Adrenal gland (tissue), 12 donors: ENCODE measurements around the gene SLC25A11. TPM values are rescaled to one million over a fixed set of nuclear protein-coding genes. Genes with fewer than 3 reads are reported as not detected.
"Not testable (repeated sequence)": the region's sequence is repeated elsewhere in the genome, so short reads cannot be mapped to it uniquely, and the experiment has no call there.

ENCODE experiments used
- DNase-seq, 7 donors: peaks; one replicate each; pipeline ENCODE4 v3.0.0-alpha.2; 2019 to 2020
- H3K27ac ChIP-seq, 5 donors: fragments of 200-600 bp; sonication (generic) in 4 of 5; 1 replicate in 3 of 5; 2 replicates in 2 of 5; pipeline versions ENCODE4 v1.5.1 to v1.8.0; 2016 to 2020; ENCODE audit warnings: mild to moderate bottlenecking in 1 of 5
- H3K27me3 ChIP-seq: fragments of 200-600 bp; 2 replicates; pipeline ENCODE4 v1.8.0; 2021
- H3K36me3 ChIP-seq, 2 donors: fragments of 200-600 bp; replicated peaks in 1 of 2; 1 replicate in 1 of 2; 2 replicates in 1 of 2; pipeline versions ENCODE4 v1.5.1 to v1.8.0; 2018 to 2022
- H3K4me1 ChIP-seq, 2 donors: fragments of 200-600 bp; replicated peaks in 1 of 2; 1 replicate in 1 of 2; 2 replicates in 1 of 2; pipeline versions ENCODE4 v1.5.1 to v1.8.0; 2018 to 2021
- H3K4me3 ChIP-seq, 4 donors: fragments of 200-600 bp; sonication (generic) in 3 of 4; one replicate each; pipeline ENCODE4 v1.5.1; 2016 to 2018
- H3K9me3 ChIP-seq, 3 donors: fragments of 200-600 bp; sonication (generic) in 1 of 3; replicated peaks in 1 of 3; 1 replicate in 2 of 3; 2 replicates in 1 of 3; pipeline versions ENCODE4 v1.5.1 to v1.8.0; 2016 to 2021
- CTCF ChIP-seq, 6 experiments: fragments of 450-650 bp in 4 of 6; fragments of 200-600 bp in 2 of 6; sonication (generic) in 1 of 6; IDR thresholded peaks; 1 replicate in 5 of 6; 2 replicates in 1 of 6; pipeline versions ENCODE4 v1.5.1 to v1.8.0; 2016 to 2021; ENCODE audit warnings: antibody characterized with exemption in 6 of 6, mild to moderate bottlenecking in 2 of 6, moderate library complexity in 1 of 6
- POLR2A ChIP-seq, 2 donors: fragments of 450-650 bp; IDR thresholded peaks; one replicate each; pipeline ENCODE4 v1.6.1; 2017; ENCODE audit warnings: antibody characterized with exemption in 2 of 2, mild to moderate bottlenecking in 2 of 2, moderate library complexity in 1 of 2
- WGBS, 4 donors: extraction: QIAGEN DNeasy Blood & Tissue Kit in 2 of 4; methylation state at CpG; one replicate each; pipeline versions ENCODE4 v1.1.5 to v1.1.7; 2013 to 2017; 5-methylcytosine and 5-hydroxymethylcytosine counted together
- intact Hi-C, 2 donors: fragments of 100-400 bp; cut with DNase I; formaldehyde crosslinking; loops; one replicate each; pipeline versions ENCODE4 v1.14.1 to v1.15.0; 2022 to 2023
- polyA plus RNA-seq, 3 donors: library from polyadenylated mRNA; stranded (reverse); fragments of 200-250 nt in 2 of 3; fragments of 350-450 nt in 1 of 3; fragmentation: Illumina TruSeq in 1 of 3; extraction: RNeasy Lipid Tissue Mini Kit (QIAGEN cat#74804) in 1 of 3; gene quantifications; one replicate each; pipeline ENCODE4 v1.2.3, GENCODE V29; 2013 to 2014
- total RNA-seq, 9 donors: library from RNA; depleted of rRNA in 4 of 9; stranded (reverse); fragments of >200 nt in 4 of 9; fragments of 120-200 nt in 1 of 9; fragmentation: NEBNext Ultra II Directional in 1 of 9; extraction: Animal tissue kit (Norgen Biotek cat#: 25700) in 1 of 9; gene quantifications; one replicate each; pipeline versions ENCODE4 v1.1.0 to v1.2.4, GENCODE V29; 2013 to 2023
- donor health status: healthy with polysubstance abuse.
- donor health status: Bipolar disorder and iron deficiency.
- donor health status: DM: yes; HTN: yes; CAD: no.
- donor health status: DM: no; HTN: no; CAD: no.
- donor health status: DM: no; HTN: no; CAD: no.
- donor health status: DM: yes; HTN: yes; CAD: no.

The SLC25A11 gene
- total and polyA plus RNA-seq, 12 donors: 37.8 to 77.7 (median 66.7) TPM

- TF ChIP-seq POLR2A (IDR thresholded peaks at IDR 0.05) (no peak), CTCF (IDR thresholded peaks at IDR 0.05) (no peak)
- no peaks in the 10 kb centered on the region for H3K9me3 ChIP-seq
- peaks cover 0 to 7% of the 10 kb centered on the region in 2 donors for H3K4me1 ChIP-seq
- peaks cover 0 to 8% of the 10 kb centered on the region in 2 donors for H3K36me3 ChIP-seq
- H3K4me3 ChIP-seq: no peak overlapping the region
- H3K27me3 ChIP-seq: no peaks in the 10 kb centered on the region
- no peak overlapping the region for H3K27ac ChIP-seq
- intact Hi-C loops: loop anchor here in 1 of 2 donors (10.0 kb wide), 1 partner anchor 52 kb away; the partner anchor contains the start of gene CAMTA2
- DNase-seq: no peak
- 85 to 100% (median 89%) methylated on average over 3 to 12 of the region's 12 CpGs for WGBS, 4 donors
Observed at GRCh38 chr17:4932756-4933155, 7.1 kb downstream of the SLC25A11 start.

- Histone ChIP-seq H3K27ac (no peak within 1 kb of the TSS), H3K4me3 (no peak within 1 kb of the TSS), H3K9me3 (no peaks in the 10 kb centered on the region), H3K4me1 (peaks cover 0 to 7% of the 10 kb centered on the region in 2 donors), H3K27me3 (no peaks in the 10 kb centered on the region), H3K36me3 (peaks cover 0 to under 1% of the 10 kb centered on the region in 2 donors)
- WGBS, 4 donors: 75 to 91% (median 83%) methylated on average over 14 of the region's 14 CpGs
- intact Hi-C loops: loop anchor here in 1 of 2 donors (10.0 kb wide), 1 partner anchor 53 kb away; the partner anchor contains the start of gene CAMTA2
- no peak for DNase-seq
- TF ChIP-seq CTCF (IDR thresholded peaks at IDR 0.05) (no peak), POLR2A (IDR thresholded peaks at IDR 0.05) (no peak)
Observed at GRCh38 chr17:4931963-4932362, 7.9 kb downstream of the SLC25A11 start, which contains the start of gene GP1BA. Gene GP1BA (plus strand): TSS chr17:4932277. CDS start chr17:4932605, 328 bp downstream.

- Histone ChIP-seq H3K27ac (no peak overlapping the region), H3K27me3 (no peaks in the 10 kb centered on the region), H3K4me3 (no peak overlapping the region), H3K9me3 (no peaks in the 10 kb centered on the region), H3K36me3 (no peaks in the 10 kb centered on the region), H3K4me1 (peaks cover 0 to under 1% of the 10 kb centered on the region in 2 donors)
- intact Hi-C loops: no loop called here
- WGBS, 4 donors: 91 to 96% (median 94%) methylated on average over 18 of the region's 18 CpGs
- DNase-seq: no peak
- no peak for TF ChIP-seq CTCF (IDR thresholded peaks at IDR 0.05)
- TF ChIP-seq POLR2A (IDR thresholded peaks at IDR 0.05): no peak
Observed at GRCh38 chr17:4928881-4929280, 11.0 kb downstream of the SLC25A11 start.

GRCh38 chr17:4926577-4927335, 13.1 kb downstream of the SLC25A11 start:
- H3K36me3 ChIP-seq, H3K27ac ChIP-seq, DNase-seq, H3K4me3 ChIP-seq, H3K4me1 ChIP-seq, H3K9me3 ChIP-seq, intact Hi-C loops, H3K27me3 ChIP-seq: not testable (repeated sequence)
- 79 to 86% (median 82%) methylated on average over 15 to 24 of the region's 24 CpGs for WGBS, 4 donors
